Neural progenitor cell (in vitro differentiated cells): ENCODE results near the gene VSTM4. TPM values are rescaled to one million over a fixed set of nuclear protein-coding genes. Genes with fewer than 3 reads are reported as not detected.

Experiments
- DNase-seq: peaks from one replicate; pipeline ENCODE4 v3.0.0-alpha.2; 2016; ENCODE audit warnings: low spot score
- H2AFZ ChIP-seq: fragments of 200-600 bp; sonication (generic); replicated peaks from 2 replicates; pipeline ENCODE4 v1.6.1; 2016; ENCODE audit warnings: antibody characterized with exemption
- H3F3A ChIP-seq: fragments of 200-600 bp; sonication (generic); 2 replicates; pipeline ENCODE4 v1.6.1; 2016; ENCODE audit warnings: antibody characterized with exemption, low read depth
- H3K27ac ChIP-seq: fragments of 200-600 bp; sonication (generic); 2 replicates; pipeline ENCODE4 v1.5.1; 2016; ENCODE audit warnings: mild to moderate bottlenecking
- H3K27me3 ChIP-seq: fragments of 200-600 bp; sonication (generic); 2 replicates; pipeline ENCODE4 v1.6.1; 2016; ENCODE audit warnings: mild to moderate bottlenecking, moderate library complexity
- H3K36me3 ChIP-seq: fragments of 200-600 bp; sonication (generic); 2 replicates; pipeline ENCODE4 v1.5.1; 2016
- H3K4me1 ChIP-seq: fragments of 200-600 bp; sonication (generic); 2 replicates; pipeline ENCODE4 v1.6.1; 2016; ENCODE audit warnings: mixed run types
- H3K4me2 ChIP-seq: fragments of 200-600 bp; sonication (generic); 2 replicates; pipeline ENCODE4 v1.6.1; 2016
- H3K4me3 ChIP-seq: fragments of 200-600 bp; sonication (generic); 2 replicates; pipeline ENCODE4 v1.5.1; 2016
- H3K79me2 ChIP-seq: fragments of 200-600 bp; sonication (generic); 2 replicates; pipeline ENCODE4 v1.6.1; 2016; ENCODE audit warnings: low read depth
- H3K9ac ChIP-seq: fragments of 200-600 bp; sonication (generic); 2 replicates; pipeline ENCODE4 v1.6.1; 2016
- H3K9me3 ChIP-seq: fragments of 200-600 bp; sonication (generic); 2 replicates; pipeline ENCODE4 v1.5.1; 2016; ENCODE audit warnings: low read depth
- H4K20me1 ChIP-seq: fragments of 200-600 bp; sonication (generic); 2 replicates; pipeline ENCODE4 v1.6.1; 2016; ENCODE audit warnings: low read depth
- H3K27ac Mint-ChIP-seq: 3 replicates; pipeline ENCODE4 v1.8.0; 2021; ENCODE audit warnings: mixed read lengths
- H3K27me3 Mint-ChIP-seq: 2 replicates; pipeline ENCODE4 v1.8.0; 2022; ENCODE audit warnings: low read depth, mild to moderate bottlenecking, inconsistent platforms, moderate library complexity, mixed read lengths; ENCODE audit not compliant: insufficient read depth
- H3K36me3 Mint-ChIP-seq: 3 replicates; pipeline ENCODE4 v1.8.0; 2021; ENCODE audit warnings: mixed read lengths
- H3K4me1 Mint-ChIP-seq: 3 replicates; pipeline ENCODE4 v1.8.0; 2021; ENCODE audit warnings: mixed read lengths
- H3K4me3 Mint-ChIP-seq: 3 replicates; pipeline ENCODE4 v1.8.0; 2021; ENCODE audit warnings: mild to moderate bottlenecking, moderate library complexity, mixed read lengths
- H3K9me3 Mint-ChIP-seq: 3 replicates; pipeline ENCODE4 v1.8.0; 2020; ENCODE audit warnings: mixed read lengths
- EZH2 ChIP-seq: fragments of 200-600 bp; sonication (generic); IDR thresholded peaks from 2 replicates; pipeline ENCODE4 v1.6.1; 2017; ENCODE audit warnings: antibody characterized with exemption, mild to moderate bottlenecking, moderate library complexity
- EZH2phosphoT487 ChIP-seq: fragments of 200-600 bp; sonication (generic); IDR thresholded peaks from 2 replicates; pipeline ENCODE4 v1.6.1; 2017; ENCODE audit warnings: antibody characterized with exemption
- total RNA-seq: library from RNA; depleted of rRNA; stranded (reverse); fragments of >200 nt; gene quantifications from 2 replicates; pipeline ENCODE4 v1.2.3, GENCODE V29; 2015; ENCODE audit warnings: low replicate concordance
- TF ChIP-seq, protein P1 (sequence below): fragments of 200-600 bp; sonication (generic); IDR thresholded peaks from 2 replicates; pipeline ENCODE4 v1.5.1; 2017; ENCODE audit warnings: antibody characterized with exemption, mild to moderate bottlenecking

The VSTM4 gene
- total RNA-seq, 1 donor from 2014 or later: 0.92 TPM

DNA sequence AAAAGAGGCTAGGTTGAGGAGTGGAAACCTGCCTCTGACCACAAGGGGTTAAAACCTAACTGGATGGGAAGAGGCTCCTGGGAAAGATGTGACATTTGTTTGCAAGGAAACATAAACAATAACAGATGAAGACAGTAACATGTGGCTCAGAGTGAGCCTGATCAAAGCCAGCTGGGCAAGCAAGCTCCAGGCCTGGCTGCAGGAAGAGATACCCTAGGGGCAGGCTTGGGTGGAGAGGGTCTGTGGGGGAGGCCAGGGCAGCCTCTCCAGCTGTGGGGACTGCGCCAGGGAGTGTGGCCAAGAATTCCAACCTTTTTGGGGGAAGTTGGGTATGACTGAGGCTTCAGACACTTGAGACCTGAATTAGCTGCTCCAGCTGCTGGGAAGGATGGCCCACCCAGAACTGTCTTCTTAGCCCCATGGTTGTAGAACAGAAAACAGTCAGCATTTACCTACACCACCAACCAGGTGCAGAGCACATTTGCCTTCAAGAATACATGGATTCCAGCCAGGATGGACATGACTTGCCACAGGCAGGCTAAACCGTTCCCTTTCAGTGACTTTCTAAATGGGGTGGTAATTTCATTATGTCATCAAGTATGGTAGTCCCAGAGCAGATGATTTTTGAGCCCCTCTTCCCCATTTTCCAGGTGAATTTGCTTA lies 28.9 kb upstream of the VSTM4 start:
- Histone ChIP-seq H2AFZ (no peak overlapping the region), H3K27me3 (no peaks in the 10 kb centered on the region), H3K27ac (no peak overlapping the region), H3K4me1 (no peaks in the 10 kb centered on the region), H3K9me3 (no peaks in the 10 kb centered on the region), H3K4me2 (no peak overlapping the region), H3K79me2 (no peaks in the 10 kb centered on the region), H4K20me1 (no peaks in the 10 kb centered on the region), H3K9ac (no peak overlapping the region), H3K4me3 (no peak overlapping the region), H3K36me3 (no peaks in the 10 kb centered on the region), H3F3A (no peaks in the 10 kb centered on the region)
- TF ChIP-seq, protein P1, sequence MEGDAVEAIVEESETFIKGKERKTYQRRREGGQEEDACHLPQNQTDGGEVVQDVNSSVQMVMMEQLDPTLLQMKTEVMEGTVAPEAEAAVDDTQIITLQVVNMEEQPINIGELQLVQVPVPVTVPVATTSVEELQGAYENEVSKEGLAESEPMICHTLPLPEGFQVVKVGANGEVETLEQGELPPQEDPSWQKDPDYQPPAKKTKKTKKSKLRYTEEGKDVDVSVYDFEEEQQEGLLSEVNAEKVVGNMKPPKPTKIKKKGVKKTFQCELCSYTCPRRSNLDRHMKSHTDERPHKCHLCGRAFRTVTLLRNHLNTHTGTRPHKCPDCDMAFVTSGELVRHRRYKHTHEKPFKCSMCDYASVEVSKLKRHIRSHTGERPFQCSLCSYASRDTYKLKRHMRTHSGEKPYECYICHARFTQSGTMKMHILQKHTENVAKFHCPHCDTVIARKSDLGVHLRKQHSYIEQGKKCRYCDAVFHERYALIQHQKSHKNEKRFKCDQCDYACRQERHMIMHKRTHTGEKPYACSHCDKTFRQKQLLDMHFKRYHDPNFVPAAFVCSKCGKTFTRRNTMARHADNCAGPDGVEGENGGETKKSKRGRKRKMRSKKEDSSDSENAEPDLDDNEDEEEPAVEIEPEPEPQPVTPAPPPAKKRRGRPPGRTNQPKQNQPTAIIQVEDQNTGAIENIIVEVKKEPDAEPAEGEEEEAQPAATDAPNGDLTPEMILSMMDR: no peak
- TF ChIP-seq EZH2 (no peak), EZH2phosphoT487 (no peak)
- Mint-ChIP-seq H3K9me3 (peaks cover 7% of the 10 kb centered on the region), H3K36me3 (no peaks in the 10 kb centered on the region), H3K4me1 (peaks cover 8% of the 10 kb centered on the region), H3K27me3 (peaks cover 7% of the 10 kb centered on the region), H3K27ac (no peak overlapping the region), H3K4me3 (no peak overlapping the region)
- DNase-seq: no peak

DNA sequence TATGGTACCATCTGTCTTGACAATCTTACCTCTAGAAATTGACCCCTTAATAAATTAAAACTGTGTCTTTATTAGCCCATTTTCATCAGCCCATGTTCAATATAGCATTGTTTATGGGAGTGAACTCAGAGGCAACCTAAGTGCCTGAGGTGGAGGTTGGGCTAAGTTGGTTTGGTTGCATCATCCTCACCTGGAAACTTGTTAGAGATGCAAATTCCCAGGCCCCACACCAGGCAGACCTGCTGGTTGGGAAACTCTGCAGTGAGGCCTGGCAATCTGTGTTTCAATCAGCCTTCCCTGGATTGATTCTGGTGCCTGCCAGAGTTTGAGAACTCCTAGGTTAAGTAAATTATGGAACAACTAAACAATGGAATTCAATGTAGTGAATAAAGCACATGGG lies 27.9 kb upstream of the VSTM4 start:
- Mint-ChIP-seq H3K27ac (no peak overlapping the region), H3K9me3 (peaks cover 5% of the 10 kb centered on the region), H3K36me3 (no peaks in the 10 kb centered on the region), H3K27me3 (peaks cover 10% of the 10 kb centered on the region), H3K4me1 (peaks cover 13% of the 10 kb centered on the region), H3K4me3 (no peak overlapping the region)
- Histone ChIP-seq H3K36me3 (no peaks in the 10 kb centered on the region), H3K9me3 (no peaks in the 10 kb centered on the region), H3K9ac (no peak overlapping the region), H3K27me3 (no peaks in the 10 kb centered on the region), H3K4me1 (no peaks in the 10 kb centered on the region), H3K4me2 (no peak overlapping the region), H2AFZ (no peak overlapping the region), H4K20me1 (no peaks in the 10 kb centered on the region), H3K79me2 (no peaks in the 10 kb centered on the region), H3K27ac (no peak overlapping the region), H3K4me3 (no peak overlapping the region), H3F3A (no peaks in the 10 kb centered on the region)
- no peak for TF ChIP-seq EZH2
- TF ChIP-seq, protein P1: no peak
- TF ChIP-seq EZH2phosphoT487: no peak
- DNase-seq: no peak

- Mint-ChIP-seq H3K36me3 (no peaks in the 10 kb centered on the region), H3K9me3 (no peaks in the 10 kb centered on the region), H3K27me3 (peaks cover 12% of the 10 kb centered on the region), H3K4me1 (peaks cover 13% of the 10 kb centered on the region), H3K4me3 (no peak overlapping the region), H3K27ac (no peak overlapping the region)
- H3K79me2 ChIP-seq: no peaks in the 10 kb centered on the region
- no peak overlapping the region for H2AFZ ChIP-seq
- no peak overlapping the region for H3K4me2 ChIP-seq
- H4K20me1 ChIP-seq: no peaks in the 10 kb centered on the region
- DNase-seq: no peak
- H3K9ac ChIP-seq: no peak overlapping the region
- H3F3A ChIP-seq: no peaks in the 10 kb centered on the region
- no peaks in the 10 kb centered on the region for H3K9me3 ChIP-seq
- no peak overlapping the region for H3K27ac ChIP-seq
- TF ChIP-seq EZH2phosphoT487 (no peak), EZH2 (no peak)
- TF ChIP-seq, protein P1: no peak
- H3K4me1 ChIP-seq: no peaks in the 10 kb centered on the region
- H3K36me3 ChIP-seq: no peaks in the 10 kb centered on the region
- no peaks in the 10 kb centered on the region for H3K27me3 ChIP-seq
- no peak overlapping the region for H3K4me3 ChIP-seq
These were observed 26.4 kb upstream of the VSTM4 start for GRCh38 chr10:49141541-49142332.
